HepG2 (cell line): Measurements from ENCODE around the gene STK36. TPM values are rescaled to one million over a fixed set of nuclear protein-coding genes. Genes with fewer than 3 reads are reported as not detected.

Source experiments
- BRCA1 ChIP-seq: sonication (generic); formaldehyde crosslinking; IDR thresholded peaks from 2 replicates; pipeline ENCODE4 v1.4.0; 2020; ENCODE audit warnings: missing genetic modification reagents
- ELF4 ChIP-seq: sonication (generic); formaldehyde crosslinking; IDR thresholded peaks from 2 replicates; pipeline ENCODE4 v1.5.0; 2020; ENCODE audit warnings: missing genetic modification reagents, mild to moderate bottlenecking, moderate library complexity, borderline replicate concordance
- KLF9 ChIP-seq: IDR thresholded peaks from 2 replicates; pipeline ENCODE4 v1.6.1; 2016; ENCODE audit warnings: low read depth
- NFE2L2 ChIP-seq: fragments of 150-350 bp; IDR thresholded peaks from 2 replicates; pipeline ENCODE4 v1.6.1; 2014; ENCODE audit warnings: low read length
- NR2F6 ChIP-seq, 2 experiments: IDR thresholded peaks; 2 replicates each; pipeline ENCODE4 v1.6.1; 2016; ENCODE audit warnings: antibody characterized with exemption in 1 of 2, mild to moderate bottlenecking in 1 of 2
- ONECUT2 ChIP-seq: sonication (generic); formaldehyde crosslinking; IDR thresholded peaks from 2 replicates; pipeline ENCODE4 v1.4.0; 2020; ENCODE audit warnings: missing genetic modification reagents
- SIN3A ChIP-seq: IDR thresholded peaks from 2 replicates; pipeline ENCODE4 v1.6.1; 2011; ENCODE audit warnings: low read depth, mild to moderate bottlenecking, control low read depth, low read length, borderline replicate concordance
- SRSF1 ChIP-seq: fragments of 200-400 bp; formaldehyde crosslinking; optimal IDR thresholded peaks from 2 replicates; pipeline ENCODE3; 2017; ENCODE audit warnings: mild to moderate bottlenecking, low read depth, low read length, moderate library complexity
- SUZ12 ChIP-seq: fragments of 150-350 bp; IDR thresholded peaks from 2 replicates; pipeline ENCODE4 v1.6.1; 2014; ENCODE audit warnings: low read depth, low read length
- ZNF292 ChIP-seq: sonication (generic); formaldehyde crosslinking; IDR thresholded peaks from 2 replicates; pipeline ENCODE4 v1.8.1; 2022; ENCODE audit warnings: mild to moderate bottlenecking, low read depth, missing genetic modification reagents, borderline replicate concordance
- ZNF451 ChIP-seq: sonication (generic); formaldehyde crosslinking; IDR thresholded peaks from 2 replicates; pipeline ENCODE4 v1.5.0; 2020; ENCODE audit warnings: mild to moderate bottlenecking, missing genetic modification reagents
- polyA plus RNA-seq, 8 experiments: library from polyadenylated mRNA; depleted of rRNA in 3 of 8; stranded (reverse) in 7 of 8; unstranded in 1 of 8; fragments of >200 nt; fragmentation: Illumina TruSeq in 4 of 8; extraction: Trizol in 4 of 8; gene quantifications; 2 replicates each; pipeline versions ENCODE4 v1.2.1 to v1.2.3, GENCODE V29; 2011 to 2016; ENCODE audit warnings: low read depth in 4 of 8, missing spikeins in 1 of 8, mixed read lengths in 1 of 8; ENCODE audit not compliant: insufficient read depth in 1 of 8
- total RNA-seq, 5 experiments: library from RNA; depleted of rRNA; stranded (reverse); fragments of >200 nt; fragmentation: Illumina TruSeq; extraction: Trizol; gene quantifications; 2 replicates each; pipeline ENCODE4 v1.2.3, GENCODE V29; 2016; ENCODE audit warnings: low read depth in 1 of 5
- TF ChIP-seq, protein P1 (sequence below): sonication (generic); formaldehyde crosslinking; IDR thresholded peaks from 2 replicates; pipeline ENCODE4 v1.4.0; 2020; ENCODE audit warnings: missing genetic modification reagents, mild to moderate bottlenecking, borderline replicate concordance
- TF ChIP-seq, protein P2 (sequence below): sonication (generic); IDR thresholded peaks from 2 replicates; pipeline ENCODE4 v1.6.1; 2016; ENCODE audit warnings: low read depth, borderline replicate concordance
- TF ChIP-seq, protein P3 (sequence below): sonication (generic); formaldehyde crosslinking; IDR thresholded peaks from 2 replicates; pipeline ENCODE4 v1.9.0; 2022; ENCODE audit warnings: low read depth, missing genetic modification reagents
- TF ChIP-seq, protein P4 (sequence below): sonication (generic); formaldehyde crosslinking; IDR thresholded peaks from 2 replicates; pipeline ENCODE4 v1.5.0; 2020; ENCODE audit warnings: missing genetic modification reagents
- TF ChIP-seq, protein P5 (sequence below): sonication (generic); formaldehyde crosslinking; IDR thresholded peaks from 2 replicates; pipeline ENCODE4 v1.4.0; 2020; ENCODE audit warnings: mild to moderate bottlenecking, missing genetic modification reagents
- TF ChIP-seq, protein P6 (sequence below): sonication (generic); formaldehyde crosslinking; IDR thresholded peaks from 2 replicates; pipeline ENCODE4 v1.8.0; 2022; ENCODE audit warnings: missing genetic modification reagents, mild to moderate bottlenecking, moderate library complexity, borderline replicate concordance

STK36 gene
- total and polyA plus RNA-seq, 2 of the 13 experiments (the other 11 are each of a cell fraction or from before 2014, with no cell fraction given): 45.9 to 83.5 TPM

DNA sequence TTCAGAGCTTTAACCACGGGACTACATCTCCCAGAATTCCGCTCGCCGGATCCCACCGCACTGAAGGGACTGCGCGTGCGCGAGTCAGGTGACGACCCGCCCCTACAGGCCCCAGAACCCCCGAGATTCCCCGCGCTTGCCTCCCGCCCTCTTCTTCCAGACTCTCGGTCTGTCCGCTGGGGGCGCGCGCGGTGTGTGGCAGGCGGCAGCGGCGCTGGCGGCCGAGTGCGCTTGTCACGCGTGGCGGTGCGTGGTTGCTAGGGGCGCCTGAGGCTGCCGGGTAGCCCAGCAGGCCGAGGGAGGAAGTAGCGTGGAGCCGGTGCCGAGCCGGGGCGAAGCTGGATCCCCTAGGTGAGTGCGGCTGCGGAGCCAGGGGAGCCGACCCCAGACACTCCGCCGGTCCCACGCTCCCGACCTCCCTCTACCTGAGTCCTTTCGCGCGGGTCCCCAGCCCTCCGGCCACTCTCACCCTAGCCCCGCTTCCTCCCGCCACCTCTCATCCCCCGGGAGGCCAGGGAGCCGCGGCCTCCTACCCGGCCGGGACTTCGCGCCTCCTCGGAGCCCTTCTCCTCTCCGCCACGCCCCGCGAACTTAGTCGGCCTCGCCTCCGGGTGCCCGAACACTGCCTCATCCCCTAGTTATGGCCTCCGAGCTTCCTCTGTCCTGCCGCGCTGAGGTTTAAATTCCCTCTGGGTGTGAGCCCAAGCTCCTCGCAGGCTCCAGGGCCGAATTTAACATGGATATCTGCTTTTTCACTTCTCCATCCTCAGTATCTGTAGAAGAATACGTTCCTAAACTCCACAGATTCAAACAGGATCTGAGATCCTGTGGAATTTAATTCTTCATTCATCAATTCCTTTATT, 39.0 kb downstream of the STK36 start, which contains the start of gene TTLL4 (continued):
- TF ChIP-seq, protein P1, sequence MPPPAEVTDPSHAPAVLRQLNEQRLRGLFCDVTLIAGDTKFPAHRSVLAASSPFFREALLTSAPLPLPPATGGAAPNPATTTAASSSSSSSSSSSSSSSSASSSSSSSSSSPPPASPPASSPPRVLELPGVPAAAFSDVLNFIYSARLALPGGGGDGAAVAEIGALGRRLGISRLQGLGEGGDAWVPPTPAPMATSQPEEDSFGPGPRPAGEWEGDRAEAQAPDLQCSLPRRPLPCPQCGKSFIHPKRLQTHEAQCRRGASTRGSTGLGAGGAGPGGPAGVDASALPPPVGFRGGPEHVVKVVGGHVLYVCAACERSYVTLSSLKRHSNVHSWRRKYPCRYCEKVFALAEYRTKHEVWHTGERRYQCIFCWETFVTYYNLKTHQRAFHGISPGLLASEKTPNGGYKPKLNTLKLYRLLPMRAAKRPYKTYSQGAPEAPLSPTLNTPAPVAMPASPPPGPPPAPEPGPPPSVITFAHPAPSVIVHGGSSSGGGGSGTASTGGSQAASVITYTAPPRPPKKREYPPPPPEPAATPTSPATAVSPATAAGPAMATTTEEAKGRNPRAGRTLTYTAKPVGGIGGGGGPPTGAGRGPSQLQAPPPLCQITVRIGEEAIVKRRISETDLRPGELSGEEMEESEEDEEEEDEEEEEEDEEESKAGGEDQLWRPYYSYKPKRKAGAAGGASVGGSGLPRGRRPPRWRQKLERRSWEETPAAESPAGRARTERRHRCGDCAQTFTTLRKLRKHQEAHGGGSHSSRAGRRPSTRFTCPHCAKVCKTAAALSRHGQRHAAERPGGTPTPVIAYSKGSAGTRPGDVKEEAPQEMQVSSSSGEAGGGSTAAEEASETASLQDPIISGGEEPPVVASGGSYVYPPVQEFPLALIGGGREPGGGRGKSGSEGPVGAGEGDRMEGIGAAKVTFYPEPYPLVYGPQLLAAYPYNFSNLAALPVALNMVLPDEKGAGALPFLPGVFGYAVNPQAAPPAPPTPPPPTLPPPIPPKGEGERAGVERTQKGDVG (CRISPR knock-in tag): 0 out of 2 replicates have a peak, but pooled peaks have one; percentile 87
- TF ChIP-seq, protein P2, sequence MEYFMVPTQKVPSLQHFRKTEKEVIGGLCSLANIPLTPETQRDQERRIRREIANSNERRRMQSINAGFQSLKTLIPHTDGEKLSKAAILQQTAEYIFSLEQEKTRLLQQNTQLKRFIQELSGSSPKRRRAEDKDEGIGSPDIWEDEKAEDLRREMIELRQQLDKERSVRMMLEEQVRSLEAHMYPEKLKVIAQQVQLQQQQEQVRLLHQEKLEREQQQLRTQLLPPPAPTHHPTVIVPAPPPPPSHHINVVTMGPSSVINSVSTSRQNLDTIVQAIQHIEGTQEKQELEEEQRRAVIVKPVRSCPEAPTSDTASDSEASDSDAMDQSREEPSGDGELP: peak; percentile 24; the same call in 1 of the 2 replicates
- TF ChIP-seq ELF4 (CRISPR knock-in tag) (peak; percentile 92), KLF9 (CRISPR knock-in tag) (peak; percentile 76; the same call in 1 of the 2 replicates), ZNF292 (CRISPR knock-in tag) (no peak), SIN3A (peak; percentile 14; the same call in 1 of the 2 replicates), BRCA1 (CRISPR knock-in tag) (no peak; the same call in none of the 2 replicates), NR2F6 (IDR thresholded peaks at IDR 0.05) (no peak), NR2F6 (CRISPR knock-in tag; IDR thresholded peaks at IDR 0.05) (peak; percentile 76; the same call in 1 of the 2 replicates), SRSF1 (peak; percentile 2), ZNF451 (CRISPR knock-in tag) (peak; percentile 89; the same call in 1 of the 2 replicates), NFE2L2 (no peak), ONECUT2 (CRISPR knock-in tag) (no peak; the same call in 1 of the 2 replicates), SUZ12 (peak; percentile 76)
- TF ChIP-seq, protein P3, sequence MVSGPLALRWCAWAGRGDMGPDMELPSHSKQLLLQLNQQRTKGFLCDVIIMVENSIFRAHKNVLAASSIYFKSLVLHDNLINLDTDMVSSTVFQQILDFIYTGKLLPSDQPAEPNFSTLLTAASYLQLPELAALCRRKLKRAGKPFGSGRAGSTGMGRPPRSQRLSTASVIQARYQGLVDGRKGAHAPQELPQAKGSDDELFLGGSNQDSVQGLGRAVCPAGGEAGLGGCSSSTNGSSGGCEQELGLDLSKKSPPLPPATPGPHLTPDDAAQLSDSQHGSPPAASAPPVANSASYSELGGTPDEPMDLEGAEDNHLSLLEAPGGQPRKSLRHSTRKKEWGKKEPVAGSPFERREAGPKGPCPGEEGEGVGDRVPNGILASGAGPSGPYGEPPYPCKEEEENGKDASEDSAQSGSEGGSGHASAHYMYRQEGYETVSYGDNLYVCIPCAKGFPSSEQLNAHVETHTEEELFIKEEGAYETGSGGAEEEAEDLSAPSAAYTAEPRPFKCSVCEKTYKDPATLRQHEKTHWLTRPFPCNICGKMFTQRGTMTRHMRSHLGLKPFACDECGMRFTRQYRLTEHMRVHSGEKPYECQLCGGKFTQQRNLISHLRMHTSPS (CRISPR knock-in tag): 0 out of 2 replicates have a peak, but pooled peaks have one; percentile 73
- TF ChIP-seq, protein P4, sequence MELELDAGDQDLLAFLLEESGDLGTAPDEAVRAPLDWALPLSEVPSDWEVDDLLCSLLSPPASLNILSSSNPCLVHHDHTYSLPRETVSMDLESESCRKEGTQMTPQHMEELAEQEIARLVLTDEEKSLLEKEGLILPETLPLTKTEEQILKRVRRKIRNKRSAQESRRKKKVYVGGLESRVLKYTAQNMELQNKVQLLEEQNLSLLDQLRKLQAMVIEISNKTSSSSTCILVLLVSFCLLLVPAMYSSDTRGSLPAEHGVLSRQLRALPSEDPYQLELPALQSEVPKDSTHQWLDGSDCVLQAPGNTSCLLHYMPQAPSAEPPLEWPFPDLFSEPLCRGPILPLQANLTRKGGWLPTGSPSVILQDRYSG (CRISPR knock-in tag): peak; percentile 81
- TF ChIP-seq, protein P5, sequence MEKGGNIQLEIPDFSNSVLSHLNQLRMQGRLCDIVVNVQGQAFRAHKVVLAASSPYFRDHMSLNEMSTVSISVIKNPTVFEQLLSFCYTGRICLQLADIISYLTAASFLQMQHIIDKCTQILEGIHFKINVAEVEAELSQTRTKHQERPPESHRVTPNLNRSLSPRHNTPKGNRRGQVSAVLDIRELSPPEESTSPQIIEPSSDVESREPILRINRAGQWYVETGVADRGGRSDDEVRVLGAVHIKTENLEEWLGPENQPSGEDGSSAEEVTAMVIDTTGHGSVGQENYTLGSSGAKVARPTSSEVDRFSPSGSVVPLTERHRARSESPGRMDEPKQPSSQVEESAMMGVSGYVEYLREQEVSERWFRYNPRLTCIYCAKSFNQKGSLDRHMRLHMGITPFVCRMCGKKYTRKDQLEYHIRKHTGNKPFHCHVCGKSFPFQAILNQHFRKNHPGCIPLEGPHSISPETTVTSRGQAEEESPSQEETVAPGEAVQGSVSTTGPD (CRISPR knock-in tag): no peak
- TF ChIP-seq, protein P6, sequence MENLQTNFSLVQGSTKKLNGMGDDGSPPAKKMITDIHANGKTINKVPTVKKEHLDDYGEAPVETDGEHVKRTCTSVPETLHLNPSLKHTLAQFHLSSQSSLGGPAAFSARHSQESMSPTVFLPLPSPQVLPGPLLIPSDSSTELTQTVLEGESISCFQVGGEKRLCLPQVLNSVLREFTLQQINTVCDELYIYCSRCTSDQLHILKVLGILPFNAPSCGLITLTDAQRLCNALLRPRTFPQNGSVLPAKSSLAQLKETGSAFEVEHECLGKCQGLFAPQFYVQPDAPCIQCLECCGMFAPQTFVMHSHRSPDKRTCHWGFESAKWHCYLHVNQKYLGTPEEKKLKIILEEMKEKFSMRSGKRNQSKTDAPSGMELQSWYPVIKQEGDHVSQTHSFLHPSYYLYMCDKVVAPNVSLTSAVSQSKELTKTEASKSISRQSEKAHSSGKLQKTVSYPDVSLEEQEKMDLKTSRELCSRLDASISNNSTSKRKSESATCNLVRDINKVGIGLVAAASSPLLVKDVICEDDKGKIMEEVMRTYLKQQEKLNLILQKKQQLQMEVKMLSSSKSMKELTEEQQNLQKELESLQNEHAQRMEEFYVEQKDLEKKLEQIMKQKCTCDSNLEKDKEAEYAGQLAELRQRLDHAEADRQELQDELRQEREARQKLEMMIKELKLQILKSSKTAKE (CRISPR knock-in tag): no peak
